Muscle layer of duodenum (tissue), 2 donors: ENCODE results near the gene PUDP.
A peak's percentile ranks its signal among the peaks of the same experiment; 100 is the strongest.

Experiments
- H3K27ac ChIP-seq: one replicate; pipeline ENCODE4 v1.7.0; 2013; ENCODE audit warnings: mild to moderate bottlenecking, low read length
- H3K27me3 ChIP-seq: one replicate; pipeline ENCODE4 v1.7.0; 2013; ENCODE audit warnings: low read depth, mild to moderate bottlenecking, control low read depth, low read length
- H3K36me3 ChIP-seq, 2 donors: one replicate each; pipeline ENCODE4 v1.7.0; 2013; ENCODE audit warnings: low read length in 2 of 2, control low read depth in 1 of 2, mild to moderate bottlenecking in 1 of 2; ENCODE audit not compliant: insufficient read depth in 2 of 2, control insufficient read depth in 1 of 2
- H3K4me1 ChIP-seq, 2 donors: one replicate each; pipeline ENCODE4 v1.7.0; 2013; ENCODE audit warnings: low read length in 2 of 2, mild to moderate bottlenecking in 2 of 2, control low read depth in 1 of 2, moderate library complexity in 1 of 2; ENCODE audit not compliant: insufficient read depth in 2 of 2, control insufficient read depth in 1 of 2
- H3K4me3 ChIP-seq, 2 donors: one replicate each; pipeline ENCODE4 v1.7.0; 2013; ENCODE audit warnings: low read length in 2 of 2, low read depth in 1 of 2, mild to moderate bottlenecking in 1 of 2
- H3K9me3 ChIP-seq, 2 donors: one replicate each; pipeline ENCODE4 v1.7.0; 2013; ENCODE audit warnings: low read length in 2 of 2, control low read depth in 1 of 2, mild to moderate bottlenecking in 1 of 2; ENCODE audit not compliant: control insufficient read depth in 1 of 2
- donor health status: healthy.

PUDP gene

DNA sequence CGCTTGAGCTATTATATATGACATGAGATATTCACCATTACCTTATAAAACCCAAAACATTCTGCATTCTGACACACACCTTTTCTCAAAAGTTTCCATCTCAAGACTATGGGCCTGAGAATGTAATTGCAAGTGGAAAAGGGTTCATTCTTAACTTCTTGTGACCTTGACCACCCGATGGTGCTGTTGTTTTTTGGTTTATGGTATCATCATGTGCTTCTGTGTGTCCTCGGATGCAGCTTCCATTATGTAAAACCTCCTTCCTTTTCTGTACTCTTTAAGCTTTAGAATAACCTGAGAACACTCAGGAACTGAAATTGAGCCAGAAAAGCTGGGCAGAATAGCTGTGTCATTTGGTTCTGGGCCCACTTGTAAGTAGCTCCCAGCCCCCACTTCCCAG is 16.2 kb upstream of the PUDP start:
- Histone ChIP-seq H3K36me3 (no peaks in the 10 kb centered on the region), H3K4me1 (no peaks in the 10 kb centered on the region), H3K27me3 (no peaks in the 10 kb centered on the region), H3K4me3 (no peak overlapping the region), H3K9me3 (no peaks in the 10 kb centered on the region), H3K27ac (no peak overlapping the region)

DNA sequence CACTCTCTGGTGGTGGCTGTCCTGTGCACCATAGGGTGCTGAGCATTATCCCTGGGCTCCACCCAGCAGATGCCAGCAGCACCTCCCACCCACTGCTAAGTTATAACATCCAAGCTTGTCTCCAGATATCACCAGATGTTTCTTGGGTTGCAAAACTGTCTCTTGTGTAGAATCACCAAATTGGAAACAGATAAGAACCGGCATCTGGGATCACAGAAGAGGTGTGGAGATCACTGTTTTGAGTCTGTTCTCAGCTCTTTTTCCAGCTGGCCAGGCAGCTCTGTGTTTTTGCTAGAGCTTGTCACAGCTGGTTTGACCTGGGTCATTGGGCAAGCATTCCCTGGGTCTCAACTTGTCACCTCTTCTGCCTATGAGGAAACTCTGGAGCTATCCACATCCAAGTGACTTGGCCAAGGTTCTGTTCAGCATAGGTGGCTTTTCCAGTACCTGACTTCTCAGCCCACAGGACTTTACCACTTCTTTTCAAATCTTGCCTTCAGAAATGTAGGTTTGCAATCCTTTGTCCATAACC is 15.3 kb upstream of the PUDP start:
- no peak overlapping the region for H3K27ac ChIP-seq
- H3K27me3 ChIP-seq, result no peaks in the 10 kb centered on the region
- no peaks in the 10 kb centered on the region for H3K9me3 ChIP-seq
- H3K36me3 ChIP-seq, result no peaks in the 10 kb centered on the region
- no peak overlapping the region for H3K4me3 ChIP-seq
- H3K4me1 ChIP-seq, result no peaks in the 10 kb centered on the region

DNA sequence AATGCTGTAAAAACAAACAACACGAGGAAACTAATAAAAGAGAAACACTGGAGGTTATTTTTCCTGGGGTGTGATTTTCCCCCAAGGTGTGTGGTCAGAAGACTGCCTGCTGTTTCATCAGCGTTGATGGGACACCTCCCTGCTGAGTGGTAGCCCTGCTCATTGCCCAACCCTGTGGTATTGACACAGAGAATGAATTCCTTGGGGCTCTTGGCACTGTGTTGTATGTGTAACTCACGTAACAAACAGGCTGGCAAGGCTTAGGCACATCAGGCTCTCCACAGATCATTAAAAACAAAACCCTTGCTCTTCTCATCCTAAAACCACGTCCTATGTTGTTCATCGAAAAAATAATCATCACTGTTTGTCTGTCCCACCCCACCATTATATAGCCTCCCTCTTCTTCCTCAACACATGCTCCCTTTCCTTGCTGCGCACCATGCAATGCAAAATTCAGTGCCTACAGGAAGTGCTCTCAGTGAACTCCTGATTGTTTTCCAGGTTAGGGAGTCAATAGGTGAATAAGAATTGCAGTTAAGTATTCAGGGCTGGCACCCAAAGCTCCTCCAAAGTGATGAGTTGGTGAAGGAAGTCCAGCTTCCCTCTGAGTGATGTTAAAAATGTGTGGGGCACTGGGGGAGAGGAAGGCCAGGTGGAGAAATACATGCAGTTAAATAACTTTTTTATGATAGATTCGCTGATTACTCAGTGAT is 11.4 kb upstream of the PUDP start:
- no peaks in the 10 kb centered on the region for H3K27me3 ChIP-seq
- H3K9me3 ChIP-seq, result no peaks in the 10 kb centered on the region
- H3K27ac ChIP-seq, result no peak overlapping the region
- no peaks in the 10 kb centered on the region for H3K36me3 ChIP-seq
- no peak overlapping the region for H3K4me3 ChIP-seq
- H3K4me1 ChIP-seq, result no peaks in the 10 kb centered on the region

DNA sequence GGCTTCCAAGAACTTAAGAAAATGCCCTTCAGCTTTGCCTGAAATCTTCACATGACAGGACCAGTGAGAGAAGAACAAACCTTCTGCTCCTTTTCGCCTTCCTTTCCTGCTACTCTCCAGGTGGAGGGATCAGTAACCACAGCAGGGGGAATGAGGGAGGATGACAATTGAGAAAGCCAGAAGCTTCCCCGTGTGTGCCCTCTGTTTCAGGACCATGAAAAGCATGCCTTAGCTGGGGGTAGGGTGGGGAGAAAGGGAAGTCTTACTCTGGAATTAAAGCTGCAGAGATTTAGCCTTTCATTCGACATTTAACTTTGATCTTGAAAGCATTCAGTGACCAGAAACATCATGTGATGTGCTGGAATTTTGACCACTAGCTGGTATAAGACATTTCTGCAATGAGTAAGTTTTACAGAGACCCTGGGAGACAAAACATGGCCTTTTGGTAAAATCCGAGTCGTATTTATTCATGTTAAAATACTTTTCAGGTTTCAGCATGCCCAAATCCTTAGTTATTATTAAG is 10.6 kb upstream of the PUDP start:
- H3K36me3 ChIP-seq, result no peaks in the 10 kb centered on the region
- H3K27ac ChIP-seq, result no peak overlapping the region
- no peak overlapping the region for H3K4me3 ChIP-seq
- H3K27me3 ChIP-seq, result no peaks in the 10 kb centered on the region
- no peaks in the 10 kb centered on the region for H3K9me3 ChIP-seq
- H3K4me1 ChIP-seq, result no peaks in the 10 kb centered on the region

DNA sequence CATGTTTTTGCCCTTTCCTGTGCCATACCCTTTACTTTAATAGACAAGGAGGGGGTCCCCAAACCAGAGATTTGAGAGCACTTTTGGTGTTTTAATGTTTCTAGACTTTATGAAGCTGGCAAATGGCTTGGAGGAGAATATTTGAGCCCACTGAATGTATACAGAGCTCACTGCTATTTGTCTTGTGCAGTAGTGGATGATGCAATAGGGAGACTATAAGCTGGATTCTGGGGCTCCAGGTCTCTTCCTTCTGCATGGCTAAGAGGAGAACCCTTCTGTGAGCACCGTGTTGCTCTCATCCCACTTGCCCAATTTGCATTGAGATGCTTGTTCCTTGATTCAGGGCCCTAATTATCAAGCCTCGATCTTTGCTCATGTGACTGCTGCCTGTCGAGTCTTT is 8.9 kb upstream of the PUDP start:
- H3K4me1 ChIP-seq, result no peaks in the 10 kb centered on the region
- H3K9me3 ChIP-seq, result no peaks in the 10 kb centered on the region
- H3K27ac ChIP-seq, result no peak overlapping the region
- H3K36me3 ChIP-seq, result no peaks in the 10 kb centered on the region
- no peak overlapping the region for H3K4me3 ChIP-seq
- no peaks in the 10 kb centered on the region for H3K27me3 ChIP-seq

DNA sequence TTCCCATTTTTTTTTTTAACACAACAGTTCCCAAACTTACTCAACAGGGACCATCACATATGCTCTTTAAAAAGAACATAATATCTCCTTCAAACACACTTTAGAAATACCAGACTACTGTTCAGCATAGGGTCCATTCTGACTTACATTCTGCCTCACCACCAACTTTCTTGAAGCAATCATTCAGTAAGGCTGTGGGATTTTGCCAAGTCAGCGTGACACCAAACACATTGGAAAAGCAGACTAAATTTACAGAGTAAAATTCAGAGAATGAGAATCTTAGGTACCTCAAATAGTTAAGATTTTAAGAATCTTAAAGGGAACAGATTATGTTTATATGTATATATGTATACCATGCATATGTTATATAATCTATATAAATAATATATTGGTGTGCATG is 7.2 kb upstream of the PUDP start:
- Histone ChIP-seq H3K9me3 (no peaks in the 10 kb centered on the region), H3K36me3 (no peaks in the 10 kb centered on the region), H3K27me3 (no peaks in the 10 kb centered on the region), H3K27ac (no peak overlapping the region), H3K4me3 (no peak overlapping the region), H3K4me1 (no peaks in the 10 kb centered on the region)

DNA sequence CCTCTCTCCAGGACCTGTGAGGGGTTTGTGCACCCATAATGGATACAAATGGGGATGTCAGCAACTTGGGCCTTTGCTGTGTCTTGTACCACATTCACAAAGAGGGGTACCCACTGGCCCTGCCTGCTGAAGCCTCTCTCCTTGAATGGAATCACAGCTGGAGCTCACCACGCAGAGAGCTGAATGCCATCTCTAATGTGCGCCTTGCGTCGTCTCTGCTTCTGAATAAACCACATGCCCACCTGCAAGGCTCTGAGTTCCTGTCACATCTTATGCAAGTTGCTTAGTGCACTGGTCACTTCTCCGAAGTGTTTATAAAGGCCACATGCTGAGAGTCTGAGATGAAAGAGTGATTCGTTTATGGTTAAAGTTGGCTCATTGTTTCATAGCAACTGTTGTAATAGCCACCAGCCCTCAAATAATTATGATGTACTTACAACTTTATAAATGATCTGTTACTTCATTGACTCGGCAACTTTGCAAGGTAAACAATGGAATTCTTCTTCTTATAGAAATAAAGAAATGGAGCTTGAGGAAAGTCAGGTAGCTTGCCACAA is 6.2 kb upstream of the PUDP start:
- Histone ChIP-seq H3K4me1 (no peaks in the 10 kb centered on the region), H3K4me3 (no peak overlapping the region), H3K36me3 (no peaks in the 10 kb centered on the region), H3K27ac (no peak overlapping the region), H3K9me3 (no peaks in the 10 kb centered on the region), H3K27me3 (no peaks in the 10 kb centered on the region)

DNA sequence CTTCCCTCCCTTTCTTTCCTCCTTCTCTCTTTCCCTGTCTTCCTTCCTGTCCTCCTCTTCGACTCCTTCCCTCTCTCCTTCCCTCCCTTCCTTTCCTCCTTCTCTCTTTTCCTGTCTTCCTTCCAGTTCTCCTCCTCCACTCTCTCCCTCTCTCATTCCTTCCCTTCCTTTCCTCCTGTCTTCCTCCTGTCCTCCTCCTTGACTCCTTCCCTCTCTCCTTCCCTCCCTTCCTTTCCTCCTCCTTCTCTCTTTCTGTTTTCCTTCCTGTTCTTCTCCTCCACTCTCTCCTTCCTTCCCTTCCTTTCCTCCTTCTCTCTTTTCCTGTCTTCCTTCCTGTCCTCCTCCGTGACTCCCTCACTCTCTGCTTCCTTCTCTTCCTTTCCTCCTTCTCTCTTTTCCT is 5.3 kb upstream of the PUDP start:
- H3K9me3 ChIP-seq, result no peaks in the 10 kb centered on the region
- H3K27ac ChIP-seq, result no peak overlapping the region
- no peaks in the 10 kb centered on the region for H3K27me3 ChIP-seq
- no peak overlapping the region for H3K4me3 ChIP-seq
- H3K4me1 ChIP-seq, result no peaks in the 10 kb centered on the region
- no peaks in the 10 kb centered on the region for H3K36me3 ChIP-seq

DNA sequence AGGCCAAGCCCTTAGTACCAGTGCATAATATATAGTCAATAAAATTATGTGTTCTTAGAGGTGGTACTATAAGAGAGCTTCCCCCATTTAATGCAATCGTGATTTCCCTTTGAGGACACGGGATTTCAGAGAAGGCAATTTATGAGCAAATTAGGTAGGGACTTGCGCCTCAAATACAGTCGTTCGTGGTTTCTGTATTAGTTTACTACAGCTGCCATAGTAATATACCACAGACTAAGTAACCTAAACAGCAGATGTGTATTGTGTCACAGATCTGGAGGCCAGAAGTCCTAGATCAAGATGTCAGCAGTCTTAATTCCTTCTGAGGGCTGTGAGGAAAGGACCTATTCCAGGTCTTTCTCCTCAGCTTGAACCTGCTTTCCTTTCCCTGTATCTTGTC is 1.5 kb upstream of the PUDP start:
- Histone ChIP-seq H3K4me3 (no peak overlapping the region), H3K36me3 (no peaks in the 10 kb centered on the region)

DNA sequence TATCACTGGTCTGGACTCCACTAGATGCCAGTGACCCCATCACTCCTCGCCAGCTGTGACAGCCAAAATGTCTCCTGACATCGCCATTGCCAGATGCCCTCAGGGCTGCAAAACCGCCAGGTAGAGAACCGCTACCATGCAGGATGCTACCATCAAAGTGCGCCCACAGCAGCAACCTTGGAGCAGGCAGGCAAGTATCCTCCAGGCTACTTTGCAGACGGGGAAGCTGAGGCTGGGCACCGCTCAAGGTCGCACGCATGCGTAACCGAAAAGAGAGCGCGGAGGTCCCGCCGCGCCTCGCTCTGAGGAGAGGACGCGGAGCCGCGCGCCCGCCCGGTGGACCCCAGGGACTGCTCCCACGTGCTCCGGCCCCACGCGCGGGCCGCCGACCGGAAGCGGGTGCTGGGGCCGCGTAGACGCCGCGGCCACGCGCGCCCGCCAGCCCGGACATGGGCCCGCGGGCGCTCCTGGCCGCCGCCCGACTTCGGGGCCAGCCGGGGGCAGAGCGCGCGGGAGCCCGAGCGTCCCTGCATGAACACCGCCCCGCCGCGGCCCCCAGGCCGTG is 458 bp downstream of the PUDP start, which contains the start of gene STS:
Gene STS (plus strand): TSS at position 300 of the 565 bp plus-strand sequence. CDS start 105,488 bp downstream, outside the sequence.
- Histone ChIP-seq H3K36me3 (no peaks in the 10 kb centered on the region), H3K4me1 (peaks cover 0 to 5% of the 10 kb centered on the region in 2 donors), H3K9me3 (no peaks in the 10 kb centered on the region), H3K27ac (peak within 1 kb of the TSS; percentile 51), H3K27me3 (no peaks in the 10 kb centered on the region), H3K4me3 (peak within 1 kb of the TSS; percentile 79 to 90)

More for the DNA sequence above, 1.5 kb upstream of the PUDP start:
- Histone ChIP-seq H3K4me1 (peaks cover 0 to 5% of the 10 kb centered on the region in 2 donors), H3K27me3 (no peaks in the 10 kb centered on the region), H3K9me3 (no peaks in the 10 kb centered on the region), H3K27ac (no peak overlapping the region)

DNA sequence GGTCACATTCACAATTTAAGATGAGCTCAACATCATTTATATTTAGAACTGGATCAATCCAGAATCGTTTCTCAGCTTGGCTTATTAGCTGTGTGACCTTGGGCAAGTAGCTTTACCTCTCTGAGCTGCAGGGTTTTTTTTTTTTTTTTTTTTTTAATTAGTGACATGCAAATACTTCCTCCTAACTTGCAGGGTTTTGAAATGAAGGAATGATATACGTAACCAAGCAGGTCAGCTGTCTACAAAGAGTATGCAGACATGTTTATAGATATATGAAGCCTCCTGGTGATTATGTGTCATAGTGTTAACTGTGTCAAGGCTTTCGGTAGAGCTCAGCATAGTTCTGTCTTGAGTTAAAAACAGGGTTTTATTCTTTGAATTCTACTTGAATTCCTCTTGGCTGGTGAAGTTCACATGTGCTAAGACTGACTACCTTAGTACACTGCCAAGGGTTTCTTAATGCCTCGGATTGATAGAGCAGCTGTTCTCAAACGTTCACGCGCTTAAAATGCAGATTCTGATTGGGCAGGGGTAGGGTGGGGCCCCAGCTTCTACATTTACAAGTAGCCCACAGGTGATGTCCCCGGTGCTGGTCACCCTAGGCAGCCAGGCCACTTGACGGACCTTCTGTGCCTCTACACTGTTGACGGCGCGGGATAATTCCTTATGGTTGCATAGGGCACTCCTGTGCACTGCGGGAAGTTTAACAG is 1.1 kb downstream of the PUDP start:
- Histone ChIP-seq H3K4me1 (peaks cover 0 to 5% of the 10 kb centered on the region in 2 donors), H3K36me3 (no peaks in the 10 kb centered on the region), H3K27me3 (no peaks in the 10 kb centered on the region), H3K9me3 (no peaks in the 10 kb centered on the region), H3K27ac (peak overlapping the region; percentile 51), H3K4me3 (peak overlapping the region; percentile 65 to 90)
